Activated T-cell treated with anti-CD3 and anti-CD28 coated beads for 1 hour (primary cell): Measurements from ENCODE around the gene LIPE.

Experiments used
- DNase-seq: peaks from one replicate; pipeline ENCODE4 v3.0.0-alpha.2; 2020; ENCODE audit warnings: low read depth

Gene LIPE

DNA sequence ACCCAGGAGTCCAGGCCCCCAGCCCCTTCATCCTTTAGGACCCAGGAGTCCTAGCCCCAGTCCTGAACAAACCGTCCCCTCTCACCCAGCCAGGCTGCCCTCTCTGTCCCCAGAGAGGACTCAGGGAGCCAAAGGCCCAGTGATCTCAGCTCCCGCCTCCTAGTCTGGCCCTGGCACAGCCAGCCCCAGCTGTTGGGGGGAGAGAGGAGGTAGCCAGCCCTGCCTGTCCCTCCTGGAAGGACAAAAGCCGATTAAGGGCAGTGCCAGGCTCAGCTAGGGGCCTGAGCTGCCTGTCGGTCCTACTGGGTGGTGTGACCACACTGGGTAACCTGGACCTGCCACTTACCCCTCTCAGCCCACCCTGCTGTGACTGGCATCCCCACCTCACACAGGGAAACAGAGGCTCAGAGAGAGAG is 14.5 kb downstream of the LIPE start:
- no peak for DNase-seq

DNA sequence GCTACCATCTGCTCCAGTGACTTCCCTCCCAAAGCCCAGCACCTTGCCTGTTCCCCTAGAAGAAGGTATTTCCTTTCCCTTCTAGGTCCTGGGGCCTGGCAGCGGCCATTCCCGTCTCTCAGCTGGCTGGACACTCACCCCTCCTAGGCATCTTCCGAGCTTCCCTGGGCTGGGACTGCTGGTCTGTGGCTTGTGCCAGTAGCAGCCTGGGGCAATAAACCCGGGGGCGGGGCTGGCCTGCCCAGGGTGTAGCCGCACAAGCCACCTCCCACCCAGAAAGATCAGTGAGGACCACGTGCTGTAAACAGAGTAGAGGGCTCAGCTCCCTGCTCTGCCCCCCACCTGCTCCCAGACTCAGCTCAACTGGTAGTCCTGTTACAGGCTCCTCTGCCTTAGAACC is 15.0 kb downstream of the LIPE start:
- no peak for DNase-seq

DNA sequence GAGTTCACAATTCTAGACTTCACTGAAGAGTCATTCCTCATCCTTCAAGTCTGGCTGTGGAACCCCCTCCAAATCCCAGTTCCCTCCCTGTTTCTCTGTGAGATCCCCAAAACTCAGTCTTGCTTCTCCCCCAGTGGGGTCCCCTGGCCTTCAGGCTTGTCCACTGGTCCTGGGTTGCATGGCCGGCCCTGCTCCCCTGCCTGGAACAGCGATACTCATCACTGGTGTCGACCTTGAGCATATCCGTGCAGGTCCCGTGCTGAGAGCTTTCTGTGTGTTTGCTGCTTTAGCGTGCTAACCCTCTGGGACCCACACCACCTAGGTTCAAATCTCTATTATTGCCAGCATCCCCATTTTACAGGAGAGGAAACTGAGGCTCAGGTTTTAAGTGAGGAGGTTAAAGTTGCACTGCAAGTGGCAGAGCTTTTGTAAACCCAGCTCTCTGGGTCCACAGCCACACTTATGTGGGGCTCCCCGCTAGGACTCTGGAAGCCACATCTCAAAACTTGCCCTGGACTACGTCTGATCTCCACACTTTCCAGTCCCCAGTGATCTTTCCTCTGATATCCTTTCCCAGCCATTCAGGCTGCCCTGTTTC is 15.5 kb downstream of the LIPE start:
- DNase-seq: no peak

DNA sequence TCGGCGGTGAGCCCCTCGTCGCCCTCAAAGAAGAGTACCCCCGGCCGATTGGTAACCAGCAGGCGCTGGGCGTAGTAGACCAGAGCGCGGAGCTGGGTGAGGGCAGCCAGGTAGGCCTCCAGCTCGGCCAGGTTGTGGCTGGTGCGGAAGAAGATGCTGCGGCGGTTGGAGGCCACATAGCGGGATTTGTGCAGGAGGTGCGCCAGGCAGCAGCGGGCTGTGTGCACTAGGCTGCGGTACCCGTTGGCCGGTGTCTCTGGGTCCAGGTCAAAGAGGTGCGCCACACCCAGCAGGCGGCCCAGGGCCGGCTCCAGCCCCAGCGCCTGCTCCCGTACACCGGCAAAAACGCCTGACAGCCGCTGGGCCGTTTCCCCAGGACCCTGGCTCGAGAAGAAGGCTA is 16.8 kb downstream of the LIPE start:
- DNase-seq: no peak

DNA sequence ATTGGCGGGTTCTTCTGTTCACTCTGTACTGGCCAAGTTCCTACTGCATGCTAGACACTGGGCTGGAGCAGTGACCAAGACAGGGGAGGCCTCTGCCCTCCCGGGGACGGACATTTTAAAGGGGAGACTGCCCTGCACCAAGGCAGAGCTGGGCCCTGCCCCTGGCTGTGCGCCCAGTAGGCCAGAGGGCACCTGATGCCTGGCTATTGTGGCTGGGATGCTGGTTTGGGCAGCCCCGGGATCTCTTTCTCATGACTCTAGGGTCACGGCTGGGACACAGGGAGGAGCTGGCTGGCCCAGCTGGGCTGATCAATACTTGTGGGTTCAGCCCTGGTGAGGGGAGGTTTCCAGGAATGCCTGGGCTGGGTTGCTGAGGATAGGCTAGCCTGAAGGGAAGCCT is 17.7 kb downstream of the LIPE start:
- DNase-seq: no peak

DNA sequence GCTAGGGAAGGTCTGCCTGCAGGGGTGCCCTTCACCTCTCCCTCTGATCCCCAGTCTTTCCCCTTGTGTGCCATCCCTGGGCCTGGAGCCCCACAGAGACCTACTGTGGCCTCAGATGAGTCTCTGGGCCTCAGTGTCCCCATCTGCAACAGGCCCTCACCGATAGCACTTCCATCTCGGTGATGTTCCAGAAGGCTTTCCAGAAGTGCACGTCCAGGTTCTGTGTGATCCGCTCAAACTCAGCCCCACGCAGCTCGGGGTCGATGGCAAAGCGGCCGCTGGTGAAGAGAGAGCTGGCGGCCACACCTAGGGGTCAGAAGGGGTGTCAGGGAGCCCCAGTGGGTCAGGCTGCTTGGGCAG is 19.4 kb downstream of the LIPE start:
- no peak for DNase-seq

DNA sequence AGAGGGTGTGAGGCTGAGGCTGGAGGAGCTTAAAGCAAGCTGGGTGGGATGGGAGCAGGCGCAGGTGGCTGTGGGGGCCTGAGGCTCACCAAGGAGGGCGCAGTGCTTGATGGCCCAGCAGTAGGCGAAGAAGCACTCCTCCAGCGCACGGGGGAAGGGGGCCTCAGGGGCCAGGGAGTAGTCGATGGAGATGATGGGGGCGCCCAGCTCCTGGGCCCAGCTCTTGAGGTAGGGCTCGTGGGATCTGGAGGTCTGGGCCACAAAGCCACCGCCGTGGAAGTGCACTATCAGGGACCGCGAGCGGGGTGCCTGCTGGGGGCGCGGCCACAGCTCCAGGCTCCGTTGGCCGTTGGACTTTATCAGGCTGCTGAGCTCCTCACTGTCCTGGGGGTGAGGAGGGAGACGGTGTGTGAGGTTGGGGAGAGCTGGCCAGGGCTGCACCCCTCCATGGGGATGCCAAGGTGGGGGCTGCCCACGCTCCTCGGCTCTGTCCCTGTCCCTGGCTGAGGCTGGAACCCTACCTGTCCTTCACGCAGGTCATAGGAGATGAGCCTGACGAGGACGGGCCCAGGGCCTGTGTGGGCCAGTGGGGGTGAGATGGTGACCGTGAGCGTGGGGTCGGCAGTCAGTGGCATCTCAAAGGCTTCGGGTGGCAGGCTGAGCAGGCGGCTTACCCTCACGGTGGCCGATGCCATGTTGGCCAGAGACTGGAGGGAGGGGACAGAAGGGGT is 19.9 kb downstream of the LIPE start:
- DNase-seq: no peak

DNA sequence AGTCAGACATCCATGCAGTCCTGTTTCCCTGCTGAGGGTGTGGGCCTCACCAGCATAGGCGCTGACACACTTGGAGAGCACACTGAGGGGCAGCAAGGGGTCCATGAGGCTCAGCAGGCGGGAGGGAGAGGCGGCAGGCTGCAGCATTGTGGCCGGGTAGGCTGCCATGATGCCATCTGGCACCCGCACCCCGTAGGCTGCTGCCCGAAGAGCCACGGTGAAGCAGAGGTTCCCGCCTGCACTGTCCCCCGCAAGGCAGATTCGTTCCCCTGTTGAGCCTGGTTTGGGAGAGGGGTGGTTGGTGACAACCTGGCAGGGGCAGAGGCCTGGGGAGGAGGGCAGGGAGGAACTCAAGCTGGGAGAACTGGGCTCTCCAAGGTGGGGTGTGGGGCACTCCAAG is 21.1 kb downstream of the LIPE start:
- no peak for DNase-seq

DNA sequence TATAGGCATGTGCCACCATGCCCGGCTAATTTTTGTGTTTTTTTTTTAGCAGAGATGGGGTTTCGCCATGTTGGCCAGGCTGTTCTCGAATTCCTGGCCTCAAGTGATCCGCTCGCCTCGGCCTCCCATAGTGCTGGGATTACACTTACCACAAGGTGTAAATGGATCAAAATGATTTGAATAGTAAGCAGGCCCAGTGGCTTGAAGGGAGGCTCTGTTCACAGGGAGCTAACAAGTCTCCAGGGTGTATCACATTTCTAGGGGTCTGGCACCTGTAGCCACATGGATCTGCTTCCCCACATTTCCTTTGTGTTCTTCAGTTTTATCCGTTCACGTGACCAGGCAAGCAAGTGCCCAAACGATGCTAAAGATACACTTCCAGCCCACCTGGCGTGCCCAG is 23.6 kb downstream of the LIPE start:
- DNase-seq: no peak

DNA sequence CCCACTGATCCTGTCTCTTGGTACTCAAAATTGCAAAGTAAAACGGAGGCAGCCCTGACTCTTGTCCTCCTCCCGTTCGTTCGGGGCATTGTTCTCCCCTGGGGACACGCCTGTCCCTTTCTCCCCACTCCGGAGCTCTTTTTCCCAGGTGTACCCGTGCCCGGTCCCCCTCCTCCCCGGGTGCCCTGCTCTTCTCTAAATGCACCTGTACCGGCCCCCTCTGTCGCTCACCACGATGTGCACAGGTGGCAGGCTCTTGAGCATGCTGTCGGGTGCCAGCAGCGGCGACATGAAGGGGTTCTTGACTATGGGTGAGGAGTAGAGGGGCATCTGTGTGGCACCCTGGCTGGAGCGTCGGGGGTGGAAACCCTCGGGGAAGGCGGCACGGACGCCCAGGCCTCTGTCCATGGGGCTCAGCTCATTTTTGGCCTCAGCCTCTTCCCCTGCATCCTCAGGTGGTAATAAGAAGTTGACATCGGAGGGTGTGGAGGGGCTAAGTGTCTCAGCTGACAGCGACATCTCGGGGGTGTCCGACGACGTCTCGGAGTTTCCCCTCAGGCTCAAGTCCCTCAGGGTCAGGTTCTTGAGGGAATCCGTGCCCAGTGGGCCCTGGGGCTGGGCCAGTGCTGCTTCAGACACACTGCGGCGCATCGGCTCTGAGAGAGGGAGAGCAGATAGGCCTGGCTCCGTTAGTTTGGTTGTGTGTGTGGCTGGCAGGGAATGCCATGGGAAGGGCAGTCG is 24.6 kb downstream of the LIPE start:
- no peak for DNase-seq

DNA sequence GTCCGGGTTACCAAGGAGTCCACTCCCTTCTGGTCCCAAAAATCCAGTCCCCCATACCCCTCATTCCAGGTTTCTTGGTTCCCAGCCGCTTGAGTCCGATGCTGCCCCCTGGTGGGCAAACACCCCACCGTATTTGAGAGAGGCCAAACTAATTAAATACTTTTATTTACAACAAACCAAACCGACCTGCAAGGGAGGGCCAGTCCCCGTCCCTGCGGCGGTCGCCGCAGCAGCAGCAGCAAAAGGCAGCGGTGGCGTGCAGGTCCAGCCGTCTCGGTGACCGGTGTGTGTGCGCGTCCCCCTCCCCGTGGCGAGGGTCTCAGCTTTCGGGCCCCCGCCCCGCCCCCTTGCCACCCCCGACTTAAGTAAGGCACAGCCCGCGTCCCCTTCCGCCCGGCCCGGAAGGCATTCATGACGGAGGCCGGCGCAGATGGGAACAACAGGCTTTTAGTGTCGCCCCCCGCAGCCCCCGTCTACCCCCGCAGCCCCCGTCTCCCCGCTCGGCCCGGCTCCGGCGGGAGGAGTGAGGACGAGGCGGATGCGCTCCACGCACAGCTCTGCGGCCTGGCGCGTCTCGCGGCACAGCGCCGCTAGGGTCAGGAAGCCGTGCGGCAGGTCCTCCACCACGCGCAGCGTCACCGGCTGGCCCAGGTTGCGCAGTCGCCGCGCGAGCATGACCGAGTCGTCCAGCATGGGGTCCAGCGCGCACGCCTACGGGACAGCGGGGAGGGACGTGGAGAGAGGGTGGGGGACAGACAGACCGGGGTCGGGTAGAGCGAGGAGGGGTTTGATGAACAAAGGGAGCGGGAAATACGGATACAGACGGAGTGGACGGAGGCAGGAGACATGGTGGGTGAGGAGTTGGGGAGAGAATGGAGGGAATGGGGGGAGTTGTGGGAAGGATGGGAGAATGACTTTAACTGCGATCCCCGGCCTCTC is 25.6 kb downstream of the LIPE start:
- peak; percentile 76 for DNase-seq

DNA sequence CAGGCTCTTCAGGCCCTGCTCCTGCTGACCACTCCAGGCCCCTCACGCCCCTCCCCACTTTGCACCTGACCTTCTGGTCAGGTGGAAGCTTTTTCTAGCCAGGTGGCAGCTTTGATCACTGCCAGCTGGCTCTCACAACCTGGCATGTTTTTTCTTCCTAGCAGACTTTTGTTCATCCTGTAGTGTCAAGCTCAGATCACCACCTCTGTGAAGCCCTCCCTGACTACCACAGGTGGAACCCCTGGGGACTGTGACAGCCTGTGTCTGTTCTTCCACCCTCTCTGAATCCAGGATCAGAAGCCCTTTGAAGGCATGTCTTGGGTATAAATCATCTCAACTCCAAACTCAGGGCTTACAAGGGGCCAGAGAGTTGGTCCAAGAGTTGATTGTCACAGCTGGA is 26.8 kb downstream of the LIPE start:
- no peak for DNase-seq

DNA sequence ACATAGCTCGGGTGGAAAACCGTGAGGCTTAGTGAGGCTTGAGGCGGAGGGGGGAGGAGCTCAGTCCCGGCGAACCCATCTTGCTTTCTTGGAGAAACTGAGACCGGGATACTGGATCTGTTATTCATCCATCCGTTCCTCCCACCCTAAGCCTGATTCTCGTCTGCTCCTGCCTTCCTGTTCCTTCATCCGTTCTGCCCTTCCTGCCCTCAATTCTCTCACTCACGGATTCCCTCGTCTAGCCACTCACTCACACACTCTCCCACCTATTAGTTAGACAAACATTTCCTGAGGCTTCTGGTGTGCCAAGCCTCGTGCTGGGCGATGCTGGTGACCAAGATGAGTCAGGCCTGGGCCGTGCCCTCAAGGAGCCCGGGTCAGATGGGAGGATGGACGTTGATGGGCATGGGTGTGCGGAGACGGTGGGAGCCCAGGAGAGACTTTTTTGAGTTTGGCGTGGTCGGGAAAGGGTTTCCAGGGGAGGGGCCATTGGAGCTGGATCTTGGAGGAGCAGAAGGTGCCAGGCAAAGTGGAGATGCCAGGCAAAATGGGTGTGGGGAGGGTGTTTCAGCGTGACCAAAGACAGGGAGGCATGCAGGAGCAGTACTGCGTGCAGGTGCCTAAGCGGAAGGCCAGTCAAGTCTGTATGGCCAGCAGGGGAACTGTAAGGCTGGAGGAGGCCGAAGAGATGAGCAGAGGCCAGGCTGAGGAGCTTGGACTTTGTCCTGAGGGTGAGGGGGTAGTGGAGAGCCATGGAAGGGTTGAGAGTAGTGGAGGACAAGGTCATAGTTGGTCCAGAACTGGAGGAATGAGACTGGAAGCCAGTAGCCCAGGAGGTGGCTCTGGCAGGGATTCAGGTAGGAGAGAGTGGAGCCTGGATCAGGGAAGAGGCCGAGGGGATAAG is 29.7 kb downstream of the LIPE start:
- DNase-seq: no peak

DNA sequence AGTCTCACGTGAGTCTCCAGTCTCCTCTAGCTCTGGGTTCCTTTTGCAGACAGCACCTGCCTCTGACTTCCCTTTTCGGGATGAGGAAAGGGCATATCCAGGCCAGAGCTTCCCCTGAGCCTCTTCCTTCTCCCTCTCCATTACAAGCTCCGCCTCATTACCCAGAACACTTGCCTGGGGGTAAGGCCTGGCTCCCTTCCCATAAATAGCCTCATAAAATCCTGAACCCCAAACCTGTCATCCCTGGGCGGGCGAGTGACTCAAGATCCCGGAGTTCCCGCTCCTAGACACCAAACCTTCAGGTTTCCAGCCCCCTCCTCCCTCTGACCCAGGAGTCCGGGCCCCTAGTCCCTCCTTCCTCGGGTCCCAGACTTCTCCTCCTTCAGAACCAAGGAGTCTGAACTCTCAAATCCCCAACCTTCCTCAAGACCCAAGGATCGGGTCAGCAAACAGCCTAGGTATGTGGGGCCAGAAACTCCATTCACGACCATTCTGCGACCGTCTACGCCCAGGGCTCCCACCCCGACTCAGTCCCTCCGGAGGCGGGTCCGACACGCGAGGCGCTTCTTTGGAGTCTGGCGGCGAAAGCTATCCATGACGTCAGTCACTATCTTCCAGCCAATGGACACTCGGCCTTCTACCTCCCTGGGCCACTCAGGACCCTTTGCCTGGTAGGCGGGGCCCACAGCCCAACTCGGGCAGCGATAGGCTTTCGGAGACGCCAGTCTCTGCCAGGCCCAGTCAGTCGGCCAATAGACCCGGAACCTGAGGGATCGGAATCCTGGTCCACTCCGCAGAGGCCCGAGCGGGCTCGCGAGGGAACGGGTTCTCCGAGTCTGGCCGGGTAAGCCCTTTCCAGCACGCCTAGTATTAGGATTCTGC is 30.6 kb downstream of the LIPE start:
- peak; percentile 82 for DNase-seq

DNA sequence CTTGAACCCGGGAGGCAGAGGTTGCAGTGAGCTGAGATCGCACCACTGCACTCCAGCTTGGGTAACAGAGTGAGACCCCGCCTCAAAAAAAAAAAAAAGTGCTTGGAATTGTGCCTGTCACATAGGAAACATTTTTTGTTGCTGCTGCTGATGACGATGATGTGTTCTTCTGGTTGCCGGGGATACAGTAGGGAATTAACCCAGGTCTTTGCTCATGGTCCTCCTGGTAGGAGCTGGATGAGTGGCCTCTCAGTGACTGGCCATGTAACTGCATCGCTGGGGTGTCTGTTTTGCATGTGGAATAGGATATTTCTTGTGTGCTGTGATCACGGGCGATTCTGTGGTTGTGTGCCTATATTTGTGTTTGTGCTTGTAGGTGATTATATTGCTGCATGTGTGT is 32.4 kb downstream of the LIPE start:
- no peak for DNase-seq

DNA sequence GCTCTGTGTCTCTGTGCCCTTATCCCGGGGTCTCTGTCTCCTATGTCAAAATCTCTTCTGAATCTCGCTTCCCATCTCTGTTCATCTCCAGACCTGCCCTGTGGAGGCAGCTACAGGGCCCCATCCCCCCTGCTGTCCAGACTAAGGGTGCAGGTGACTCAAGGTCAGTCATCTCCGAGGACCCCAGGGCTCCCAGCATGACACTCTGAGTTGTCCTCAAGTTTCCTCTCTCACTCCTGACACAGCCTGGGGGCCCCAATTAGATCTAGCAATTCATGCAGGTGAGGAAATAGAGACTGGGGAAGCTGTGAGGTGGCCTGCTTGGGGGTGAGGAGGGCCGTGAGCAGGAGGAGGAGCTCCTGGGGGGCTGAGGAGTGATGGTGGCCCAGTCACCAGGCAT is 35.0 kb downstream of the LIPE start:
- DNase-seq: no peak

DNA sequence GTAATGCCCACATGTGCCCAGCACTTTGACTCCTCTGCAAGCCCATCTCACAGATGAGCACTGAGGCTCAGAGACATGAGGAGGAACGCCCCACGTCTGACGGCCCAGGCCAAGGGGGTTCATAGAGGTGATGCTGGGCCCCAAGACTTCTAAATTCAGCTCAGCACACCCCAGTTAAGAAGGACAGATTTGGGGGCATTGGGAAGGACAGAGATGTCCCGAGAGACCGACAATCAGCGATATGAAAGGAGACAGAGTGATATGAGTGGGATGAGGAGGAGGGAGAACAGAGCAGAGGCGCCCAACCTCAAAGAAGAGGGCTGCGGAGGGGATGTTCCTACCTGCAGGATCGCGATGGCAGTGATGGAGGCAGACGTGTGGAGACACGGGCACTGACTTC is 37.3 kb downstream of the LIPE start, which contains the start of gene CNFN:
CNFN (minus strand) TSS at position 399 of the 400 bp plus-strand sequence. CDS start 1,260 bp downstream, outside the sequence.
- no peak for DNase-seq

DNA sequence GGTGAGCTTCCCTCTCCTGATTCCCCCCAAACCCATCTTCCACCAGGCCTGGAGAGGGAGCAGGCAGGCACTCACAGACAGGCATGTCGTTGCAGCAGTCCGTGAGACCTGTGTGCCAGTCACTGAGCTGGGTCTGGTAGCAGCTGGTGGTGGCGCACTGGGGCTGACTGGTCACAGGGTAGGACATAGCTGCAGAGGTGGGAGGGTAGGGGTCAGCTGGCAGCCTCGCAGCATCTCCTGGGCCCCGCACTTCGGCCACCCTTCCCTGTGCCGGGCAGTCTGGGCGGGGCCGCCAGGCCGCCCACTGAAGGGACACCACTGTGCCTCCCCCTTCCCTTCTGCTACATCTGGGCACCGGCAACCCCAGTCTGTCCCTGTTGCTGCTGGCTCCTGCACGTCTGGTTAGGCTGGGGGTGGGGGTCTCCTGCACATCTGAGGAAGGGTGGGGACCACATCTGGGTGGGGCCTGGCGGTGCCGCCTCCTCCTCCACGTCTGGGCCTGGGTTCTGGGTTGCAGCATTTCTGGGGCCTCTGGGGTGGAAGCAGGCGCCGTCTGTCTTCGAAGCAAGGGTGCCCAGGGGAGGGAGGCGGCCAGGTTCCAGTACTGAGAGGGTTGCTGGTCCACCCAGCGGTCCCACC is 38.2 kb downstream of the LIPE start:
- DNase-seq: no peak

DNA sequence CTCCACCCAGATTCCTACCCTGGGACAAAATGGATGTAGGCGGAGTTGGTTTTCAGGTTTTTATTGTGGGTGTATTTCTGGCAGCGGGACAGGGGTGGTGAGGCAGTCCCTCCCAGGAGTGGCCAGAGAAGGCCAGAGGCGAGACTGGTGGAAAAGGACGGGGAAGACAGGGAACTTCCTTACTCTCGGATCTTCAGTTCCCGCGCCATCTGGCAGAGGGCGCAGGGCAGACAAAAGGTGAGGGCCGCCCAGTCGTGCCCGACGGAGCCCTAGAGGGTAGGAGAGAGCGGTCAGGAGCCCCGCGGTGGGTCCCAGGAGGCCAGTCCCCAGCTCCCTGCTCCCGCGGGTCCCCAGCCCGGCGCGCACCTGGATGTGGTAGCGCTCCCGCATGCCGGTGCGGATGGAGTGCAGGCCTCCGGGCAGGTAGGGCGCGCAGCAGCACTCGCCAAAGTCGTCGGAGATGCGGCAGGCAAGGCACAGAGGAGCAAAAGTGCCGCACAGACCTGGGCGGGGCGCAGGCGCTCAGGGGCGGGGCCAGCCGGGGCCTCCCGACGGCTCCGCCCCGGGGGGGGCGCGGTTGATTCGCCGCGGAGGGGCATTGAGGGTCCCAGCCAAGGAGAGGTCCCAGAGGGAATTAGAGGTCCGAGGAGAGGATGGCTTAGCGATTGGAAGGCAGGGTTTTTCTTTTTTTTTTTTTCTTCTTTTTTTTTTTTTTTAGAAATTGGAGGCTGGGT is 40.0 kb downstream of the LIPE start:
- DNase-seq: peak; percentile 56
